Measurements from ENCODE around the gene SLC22A4. TPM values are rescaled to one million over a fixed set of nuclear protein-coding genes. Genes with fewer than 3 reads are reported as not detected.
A peak's percentile ranks its signal among the peaks of the same experiment; 100 is the strongest.

The SLC22A4 gene
- total RNA-seq, 1 donor: 2.9 TPM

DNA sequence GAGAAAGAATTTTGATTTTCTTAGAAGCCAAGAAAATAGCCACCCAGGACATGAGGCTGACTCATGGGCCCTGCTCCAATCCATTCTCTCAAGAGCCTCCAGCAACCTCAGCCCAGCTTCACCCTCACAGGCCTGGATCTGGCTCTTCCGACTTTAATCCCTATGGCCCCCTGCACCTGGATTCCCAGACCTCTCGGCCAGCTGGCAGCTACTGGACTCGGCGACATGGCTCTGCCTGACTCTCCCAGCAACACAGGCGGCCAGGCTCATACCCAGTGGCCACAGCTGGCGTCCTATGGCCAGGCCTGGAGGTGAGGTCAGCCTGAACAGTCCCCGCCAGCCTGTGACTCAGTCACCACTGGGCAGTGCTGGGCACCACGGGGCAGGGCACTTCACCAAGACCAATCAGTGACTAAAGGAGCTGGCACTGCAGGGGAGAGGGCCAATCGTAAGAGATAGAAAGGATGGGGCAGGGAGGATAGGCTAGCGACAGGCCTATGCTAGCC lies 42.9 kb upstream of the SLC22A4 start:
- DNase-seq (ENCODE audit: insufficient read length, low spot score, missing footprints): peak; percentile 94
- H4K20me1 ChIP-seq (ENCODE audit: insufficient read depth, low read length): no peaks in the 10 kb centered on the region
- H3K27ac ChIP-seq (ENCODE audit: low read depth, low read length): peak overlapping the region; percentile 9
- peak overlapping the region; percentile 47 for H2AFZ ChIP-seq (ENCODE audit: low read length)
- no peaks in the 10 kb centered on the region for H3K27me3 ChIP-seq (ENCODE audit: insufficient read depth, low read length)
- H3K9me3 ChIP-seq (ENCODE audit: low read depth, low read length): no peaks in the 10 kb centered on the region
- H3K4me2 ChIP-seq (ENCODE audit: insufficient read depth, low read length): no peak overlapping the region
- H3K4me1 ChIP-seq (ENCODE audit: insufficient read depth, low read length): peaks cover 16% of the 10 kb centered on the region
- H3K79me2 ChIP-seq (ENCODE audit: insufficient read depth, low read length): no peaks in the 10 kb centered on the region
- TF ChIP-seq, protein P1, sequence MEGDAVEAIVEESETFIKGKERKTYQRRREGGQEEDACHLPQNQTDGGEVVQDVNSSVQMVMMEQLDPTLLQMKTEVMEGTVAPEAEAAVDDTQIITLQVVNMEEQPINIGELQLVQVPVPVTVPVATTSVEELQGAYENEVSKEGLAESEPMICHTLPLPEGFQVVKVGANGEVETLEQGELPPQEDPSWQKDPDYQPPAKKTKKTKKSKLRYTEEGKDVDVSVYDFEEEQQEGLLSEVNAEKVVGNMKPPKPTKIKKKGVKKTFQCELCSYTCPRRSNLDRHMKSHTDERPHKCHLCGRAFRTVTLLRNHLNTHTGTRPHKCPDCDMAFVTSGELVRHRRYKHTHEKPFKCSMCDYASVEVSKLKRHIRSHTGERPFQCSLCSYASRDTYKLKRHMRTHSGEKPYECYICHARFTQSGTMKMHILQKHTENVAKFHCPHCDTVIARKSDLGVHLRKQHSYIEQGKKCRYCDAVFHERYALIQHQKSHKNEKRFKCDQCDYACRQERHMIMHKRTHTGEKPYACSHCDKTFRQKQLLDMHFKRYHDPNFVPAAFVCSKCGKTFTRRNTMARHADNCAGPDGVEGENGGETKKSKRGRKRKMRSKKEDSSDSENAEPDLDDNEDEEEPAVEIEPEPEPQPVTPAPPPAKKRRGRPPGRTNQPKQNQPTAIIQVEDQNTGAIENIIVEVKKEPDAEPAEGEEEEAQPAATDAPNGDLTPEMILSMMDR (IDR thresholded peaks at IDR 0.05; ENCODE audit: extremely low read depth, low read depth, low read length): no peak
- H3K4me3 ChIP-seq (ENCODE audit: insufficient read depth, low read length): no peak overlapping the region
- H3K36me3 ChIP-seq (ENCODE audit: insufficient read depth, low read length): no peaks in the 10 kb centered on the region

DNA sequence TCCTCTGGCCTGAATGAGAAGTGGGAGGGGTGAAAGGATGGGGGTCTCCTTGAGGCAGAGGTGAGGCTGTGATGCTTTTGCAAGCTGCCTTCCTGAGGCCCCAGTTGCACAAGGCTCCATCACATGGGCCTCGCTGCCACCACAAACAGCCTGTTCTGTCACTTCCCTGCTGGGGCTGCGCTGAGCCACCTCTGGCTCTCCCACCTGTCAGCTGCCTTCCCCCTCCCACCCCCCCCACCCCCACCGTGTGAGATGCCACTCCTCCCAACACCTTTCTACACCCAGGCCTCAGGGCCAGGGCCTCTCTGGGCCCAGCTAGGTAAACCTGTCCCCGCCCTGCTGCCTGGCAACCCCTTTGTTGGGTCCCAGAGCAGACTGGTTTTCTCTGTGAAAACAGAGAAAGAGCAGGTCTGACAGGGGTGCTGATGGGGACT lies 41.2 kb upstream of the SLC22A4 start:
- Histone ChIP-seq H3K4me1 (ENCODE audit: insufficient read depth, low read length) (peaks cover 18% of the 10 kb centered on the region), H2AFZ (ENCODE audit: low read length) (no peak overlapping the region), H3K36me3 (ENCODE audit: insufficient read depth, low read length) (no peaks in the 10 kb centered on the region), H4K20me1 (ENCODE audit: insufficient read depth, low read length) (peaks cover under 1% of the 10 kb centered on the region), H3K79me2 (ENCODE audit: insufficient read depth, low read length) (peaks cover 10% of the 10 kb centered on the region), H3K9me3 (ENCODE audit: low read depth, low read length) (no peaks in the 10 kb centered on the region), H3K27me3 (ENCODE audit: insufficient read depth, low read length) (no peaks in the 10 kb centered on the region), H3K4me2 (ENCODE audit: insufficient read depth, low read length) (no peak overlapping the region), H3K4me3 (ENCODE audit: insufficient read depth, low read length) (no peak overlapping the region), H3K27ac (ENCODE audit: low read depth, low read length) (no peak overlapping the region)
- DNase-seq (ENCODE audit: insufficient read length, low spot score, missing footprints): no peak
- TF ChIP-seq, protein P1 (IDR thresholded peaks at IDR 0.05; ENCODE audit: extremely low read depth, low read depth, low read length): no peak

DNA sequence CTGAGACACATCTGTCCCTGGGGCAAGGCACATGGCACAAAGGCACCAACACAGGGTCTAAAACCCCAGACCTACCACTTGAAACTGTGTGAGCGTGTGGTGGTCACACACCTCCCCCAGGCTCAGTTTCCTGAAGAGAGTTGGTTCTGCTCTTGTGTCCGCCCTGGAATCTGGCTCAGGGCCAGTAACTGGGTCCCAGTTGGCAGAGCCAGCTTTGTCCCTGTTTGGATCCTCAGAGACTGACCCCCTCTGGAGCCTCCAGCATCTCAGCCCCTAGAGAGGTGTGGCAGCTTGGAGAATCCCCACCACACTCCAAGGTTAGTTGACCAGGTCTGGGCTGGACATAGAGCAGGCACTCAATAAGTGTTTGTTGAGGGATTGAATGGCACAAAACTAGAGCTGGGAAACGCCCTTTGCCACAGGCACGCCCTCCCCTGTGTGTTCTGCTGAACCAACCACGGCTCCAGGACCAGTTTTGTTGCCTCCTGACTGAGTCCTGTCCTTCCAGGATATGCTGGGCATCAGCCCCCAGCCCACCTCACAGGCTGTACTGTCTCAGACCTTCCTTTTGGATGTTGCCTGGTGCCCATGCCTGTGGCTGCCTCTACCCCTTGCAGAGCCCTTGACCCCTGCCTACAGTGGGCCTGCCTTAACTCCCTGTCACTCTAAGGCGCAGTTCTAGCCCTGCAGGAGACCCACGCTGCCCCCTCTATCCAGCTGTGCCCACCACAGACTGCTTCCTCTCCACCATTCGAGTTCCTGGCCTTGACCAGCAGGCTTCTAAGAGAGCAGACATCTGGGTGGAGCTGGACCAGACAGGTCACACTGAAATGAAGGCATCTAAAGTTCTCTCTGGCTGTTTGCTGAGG lies 40.5 kb upstream of the SLC22A4 start:
- no peak overlapping the region for H2AFZ ChIP-seq (ENCODE audit: low read length)
- H4K20me1 ChIP-seq (ENCODE audit: insufficient read depth, low read length): peaks cover 3% of the 10 kb centered on the region
- H3K36me3 ChIP-seq (ENCODE audit: insufficient read depth, low read length): no peaks in the 10 kb centered on the region
- TF ChIP-seq, protein P1 (IDR thresholded peaks at IDR 0.05; ENCODE audit: extremely low read depth, low read depth, low read length): no peak
- no peak overlapping the region for H3K4me3 ChIP-seq (ENCODE audit: insufficient read depth, low read length)
- peaks cover 17% of the 10 kb centered on the region for H3K79me2 ChIP-seq (ENCODE audit: insufficient read depth, low read length)
- DNase-seq (ENCODE audit: insufficient read length, low spot score, missing footprints): no peak
- H3K9me3 ChIP-seq (ENCODE audit: low read depth, low read length): no peaks in the 10 kb centered on the region
- no peak overlapping the region for H3K4me2 ChIP-seq (ENCODE audit: insufficient read depth, low read length)
- no peak overlapping the region for H3K27ac ChIP-seq (ENCODE audit: low read depth, low read length)
- no peaks in the 10 kb centered on the region for H3K27me3 ChIP-seq (ENCODE audit: insufficient read depth, low read length)
- peaks cover 24% of the 10 kb centered on the region for H3K4me1 ChIP-seq (ENCODE audit: insufficient read depth, low read length)

DNA sequence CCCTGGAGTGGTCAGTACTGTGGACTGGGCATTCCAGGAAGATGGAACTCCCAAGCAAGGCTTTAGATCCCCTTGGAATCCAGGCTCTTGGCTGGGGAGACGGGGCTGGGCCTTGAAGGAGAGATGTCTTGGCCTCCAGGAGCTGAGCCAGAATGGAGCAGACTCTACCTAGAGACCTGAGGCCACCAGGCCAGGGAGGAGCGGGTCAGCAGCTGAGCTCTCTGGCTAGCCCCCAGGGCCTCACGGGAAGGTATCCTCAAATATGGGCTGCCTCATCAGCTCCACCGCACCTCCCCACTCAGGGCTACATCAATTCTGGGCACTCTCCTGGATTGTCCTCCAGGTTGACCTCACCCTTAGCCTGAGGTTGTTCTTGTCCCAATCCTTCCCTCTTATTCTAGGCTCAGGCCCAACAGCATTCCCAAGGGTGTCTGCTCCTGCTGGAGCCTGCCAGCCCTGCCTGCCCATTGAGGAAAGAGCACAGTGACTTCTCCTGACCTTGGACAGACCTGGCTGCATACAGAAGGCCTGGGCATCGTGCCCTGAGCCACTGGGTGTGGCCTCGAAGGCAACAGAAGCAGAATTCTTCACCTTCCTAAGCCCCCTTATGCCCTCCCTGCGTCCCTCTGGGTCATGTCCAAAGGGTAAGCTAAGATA lies 39.7 kb upstream of the SLC22A4 start:
- no peaks in the 10 kb centered on the region for H3K9me3 ChIP-seq (ENCODE audit: low read depth, low read length)
- no peaks in the 10 kb centered on the region for H3K27me3 ChIP-seq (ENCODE audit: insufficient read depth, low read length)
- no peak for DNase-seq (ENCODE audit: insufficient read length, low spot score, missing footprints)
- H3K79me2 ChIP-seq (ENCODE audit: insufficient read depth, low read length): peaks cover 22% of the 10 kb centered on the region
- H3K4me1 ChIP-seq (ENCODE audit: insufficient read depth, low read length): peaks cover 32% of the 10 kb centered on the region
- no peak overlapping the region for H2AFZ ChIP-seq (ENCODE audit: low read length)
- H3K4me2 ChIP-seq (ENCODE audit: insufficient read depth, low read length): peak overlapping the region; percentile 4
- no peak overlapping the region for H3K4me3 ChIP-seq (ENCODE audit: insufficient read depth, low read length)
- H3K36me3 ChIP-seq (ENCODE audit: insufficient read depth, low read length): no peaks in the 10 kb centered on the region
- TF ChIP-seq, protein P1 (IDR thresholded peaks at IDR 0.05; ENCODE audit: extremely low read depth, low read depth, low read length): no peak
- no peak overlapping the region for H3K27ac ChIP-seq (ENCODE audit: low read depth, low read length)
- peaks cover 5% of the 10 kb centered on the region for H4K20me1 ChIP-seq (ENCODE audit: insufficient read depth, low read length)

Measured in osteoblast (primary cell).